Cardiac muscle cell (in vitro differentiated cells and primary cell): Measurements from ENCODE around the gene CD74. TPM values are rescaled to one million over a fixed set of nuclear protein-coding genes. Genes with fewer than 3 reads are reported as not detected.

ENCODE experiments used
- DNase-seq, 2 donors: peaks; one replicate each; pipeline versions ENCODE4 v3.0.0 to v3.0.0-alpha.2; 2010 to 2017; ENCODE audit warnings: low read depth in 1 of 2, low spot score in 1 of 2
- H3K27ac ChIP-seq: fragments of 200-600 bp; sonication (generic); 2 replicates; pipeline ENCODE4 v1.5.1; 2016
- H3K27me3 ChIP-seq: fragments of 200-600 bp; sonication (generic); 2 replicates; pipeline ENCODE4 v1.6.0; 2016; ENCODE audit warnings: control low read depth
- H3K36me3 ChIP-seq: fragments of 200-600 bp; sonication (generic); 2 replicates; pipeline ENCODE4 v1.5.1; 2016; ENCODE audit warnings: control low read depth
- H3K4me1 ChIP-seq: fragments of 200-600 bp; sonication (generic); 2 replicates; pipeline ENCODE4 v1.8.1; 2017; ENCODE audit warnings: low read depth, mild to moderate bottlenecking, mixed run types
- H3K4me3 ChIP-seq: fragments of 200-600 bp; sonication (generic); 2 replicates; pipeline ENCODE4 v1.5.1; 2016; ENCODE audit warnings: mild to moderate bottlenecking
- H3K9me3 ChIP-seq: fragments of 200-600 bp; sonication (generic); 2 replicates; pipeline ENCODE4 v1.5.1; 2017; ENCODE audit warnings: low read depth, mild to moderate bottlenecking, control low read depth
- polyA plus RNA-seq: library from polyadenylated mRNA; unstranded; fragments of >200 nt; fragmentation: Nextera tagmentation; extraction: Ambion mirVana; gene quantifications from 2 replicates; pipeline ENCODE4 v1.2.1, GENCODE V29; 2016
- total RNA-seq: library from RNA; depleted of rRNA; stranded (reverse); fragments of >200 nt; gene quantifications from 2 replicates; pipeline ENCODE4 v1.2.3, GENCODE V29; 2016
- TF ChIP-seq, protein P1 (sequence below): IDR thresholded peaks from 2 replicates; pipeline ENCODE4 v1.5.1; 2012; ENCODE audit warnings: low read depth, mild to moderate bottlenecking, low read length

The CD74 gene
- total and polyA plus RNA-seq, 2 experiments from 2014 or later: 11.7 to 16.3 TPM

DNA sequence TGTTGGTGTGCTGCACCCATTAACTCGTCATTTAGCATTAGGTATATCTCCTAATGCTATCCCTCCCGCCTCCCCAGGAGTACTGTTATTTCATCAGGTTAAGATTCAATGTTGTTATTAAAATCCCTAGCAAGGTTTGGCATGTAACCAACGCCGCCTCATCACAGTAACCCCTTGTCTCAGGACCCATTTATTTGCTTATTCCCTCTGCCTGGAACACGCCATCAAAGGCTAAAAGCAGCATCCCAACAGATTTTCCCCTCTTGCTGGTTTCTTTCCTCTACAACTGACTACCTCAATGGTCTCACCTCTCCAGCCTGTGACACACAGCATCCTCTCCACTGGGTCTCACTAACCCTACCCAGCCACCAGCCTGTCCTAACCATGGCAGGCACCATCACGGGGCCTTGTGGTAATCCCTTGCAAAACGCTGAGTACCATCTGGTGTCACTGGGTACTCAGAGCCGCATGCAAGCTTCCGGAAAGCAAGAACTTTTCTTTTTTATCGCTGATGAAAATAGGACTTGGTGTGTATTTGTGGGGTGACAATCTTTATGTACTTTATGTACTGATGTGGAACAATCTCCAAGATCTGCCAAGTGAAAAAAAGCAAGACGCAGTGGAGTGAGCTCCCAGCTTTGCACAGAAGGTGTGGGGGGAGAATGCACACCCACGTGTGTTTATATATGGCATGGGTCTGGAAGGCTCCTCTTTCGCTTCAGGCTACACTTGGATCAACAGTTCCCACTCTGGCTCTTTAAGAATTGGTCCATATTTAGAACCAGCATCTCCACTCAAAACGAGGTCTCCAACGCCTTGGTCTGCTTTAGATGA lies 30.7 kb upstream of the CD74 start:
- peaks cover 42% of the 10 kb centered on the region for H3K36me3 ChIP-seq
- TF ChIP-seq, protein P1, sequence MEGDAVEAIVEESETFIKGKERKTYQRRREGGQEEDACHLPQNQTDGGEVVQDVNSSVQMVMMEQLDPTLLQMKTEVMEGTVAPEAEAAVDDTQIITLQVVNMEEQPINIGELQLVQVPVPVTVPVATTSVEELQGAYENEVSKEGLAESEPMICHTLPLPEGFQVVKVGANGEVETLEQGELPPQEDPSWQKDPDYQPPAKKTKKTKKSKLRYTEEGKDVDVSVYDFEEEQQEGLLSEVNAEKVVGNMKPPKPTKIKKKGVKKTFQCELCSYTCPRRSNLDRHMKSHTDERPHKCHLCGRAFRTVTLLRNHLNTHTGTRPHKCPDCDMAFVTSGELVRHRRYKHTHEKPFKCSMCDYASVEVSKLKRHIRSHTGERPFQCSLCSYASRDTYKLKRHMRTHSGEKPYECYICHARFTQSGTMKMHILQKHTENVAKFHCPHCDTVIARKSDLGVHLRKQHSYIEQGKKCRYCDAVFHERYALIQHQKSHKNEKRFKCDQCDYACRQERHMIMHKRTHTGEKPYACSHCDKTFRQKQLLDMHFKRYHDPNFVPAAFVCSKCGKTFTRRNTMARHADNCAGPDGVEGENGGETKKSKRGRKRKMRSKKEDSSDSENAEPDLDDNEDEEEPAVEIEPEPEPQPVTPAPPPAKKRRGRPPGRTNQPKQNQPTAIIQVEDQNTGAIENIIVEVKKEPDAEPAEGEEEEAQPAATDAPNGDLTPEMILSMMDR: no peak
- H3K9me3 ChIP-seq: no peaks in the 10 kb centered on the region
- H3K27me3 ChIP-seq: no peaks in the 10 kb centered on the region
- H3K4me3 ChIP-seq: no peak overlapping the region
- H3K4me1 ChIP-seq: peaks cover 7% of the 10 kb centered on the region
- no peak overlapping the region for H3K27ac ChIP-seq
- DNase-seq: no peak

GRCh38 chr5:150442699-150443080 lies 30.0 kb upstream of the CD74 start:
- H3K27ac ChIP-seq: no peak overlapping the region
- H3K4me1 ChIP-seq: no peaks in the 10 kb centered on the region
- no peaks in the 10 kb centered on the region for H3K27me3 ChIP-seq
- TF ChIP-seq, protein P1: no peak
- no peaks in the 10 kb centered on the region for H3K9me3 ChIP-seq
- H3K4me3 ChIP-seq: no peak overlapping the region
- H3K36me3 ChIP-seq: peaks cover 41% of the 10 kb centered on the region
- no peak for DNase-seq

DNA sequence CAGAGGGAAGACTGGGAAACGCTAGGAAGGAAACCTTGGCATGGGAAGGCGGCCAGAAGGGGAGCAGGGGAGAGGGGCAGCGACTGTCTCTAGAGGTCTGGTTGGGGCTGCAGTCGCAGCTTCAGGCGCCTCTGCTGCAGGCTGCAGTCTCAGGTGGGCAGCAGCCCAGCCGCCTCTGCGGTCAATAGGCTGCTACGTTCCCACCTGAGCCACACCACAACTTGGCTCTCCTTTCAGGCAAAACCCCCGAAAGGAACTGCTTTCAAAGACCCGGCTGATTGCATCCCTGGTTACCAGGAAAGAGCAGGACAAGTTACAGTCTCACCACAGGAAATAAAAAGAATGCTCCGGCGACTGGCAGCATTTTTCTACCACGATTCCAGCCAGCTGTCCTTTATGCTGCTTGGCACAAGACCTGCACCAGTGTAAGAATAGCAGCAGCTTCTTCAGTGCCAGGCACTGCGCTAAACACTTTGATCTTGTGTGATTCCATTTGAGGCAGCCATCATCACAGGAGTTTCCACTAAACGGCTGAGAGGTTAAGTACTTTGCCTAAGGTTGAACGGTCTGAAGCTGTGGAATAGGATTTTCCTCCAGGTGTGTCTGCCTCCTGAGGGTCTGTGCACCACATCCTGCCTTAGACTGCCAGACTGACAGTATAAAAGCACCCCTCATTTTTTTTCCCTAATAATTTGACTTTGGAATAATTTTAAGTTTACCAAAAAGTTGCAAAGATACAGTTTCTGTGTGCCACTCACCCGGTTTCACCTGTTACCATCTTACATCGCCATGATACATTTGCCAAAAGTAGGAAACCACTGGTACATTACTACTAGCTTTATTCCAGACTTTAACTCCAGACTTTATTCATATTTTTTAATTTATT lies 29.3 kb upstream of the CD74 start:
- no peak for DNase-seq
- Histone ChIP-seq H3K36me3 (peaks cover 35% of the 10 kb centered on the region), H3K27me3 (no peaks in the 10 kb centered on the region), H3K27ac (peak overlapping the region; percentile 31), H3K4me1 (no peaks in the 10 kb centered on the region), H3K9me3 (no peaks in the 10 kb centered on the region), H3K4me3 (no peak overlapping the region)
- TF ChIP-seq, protein P1: no peak

DNA sequence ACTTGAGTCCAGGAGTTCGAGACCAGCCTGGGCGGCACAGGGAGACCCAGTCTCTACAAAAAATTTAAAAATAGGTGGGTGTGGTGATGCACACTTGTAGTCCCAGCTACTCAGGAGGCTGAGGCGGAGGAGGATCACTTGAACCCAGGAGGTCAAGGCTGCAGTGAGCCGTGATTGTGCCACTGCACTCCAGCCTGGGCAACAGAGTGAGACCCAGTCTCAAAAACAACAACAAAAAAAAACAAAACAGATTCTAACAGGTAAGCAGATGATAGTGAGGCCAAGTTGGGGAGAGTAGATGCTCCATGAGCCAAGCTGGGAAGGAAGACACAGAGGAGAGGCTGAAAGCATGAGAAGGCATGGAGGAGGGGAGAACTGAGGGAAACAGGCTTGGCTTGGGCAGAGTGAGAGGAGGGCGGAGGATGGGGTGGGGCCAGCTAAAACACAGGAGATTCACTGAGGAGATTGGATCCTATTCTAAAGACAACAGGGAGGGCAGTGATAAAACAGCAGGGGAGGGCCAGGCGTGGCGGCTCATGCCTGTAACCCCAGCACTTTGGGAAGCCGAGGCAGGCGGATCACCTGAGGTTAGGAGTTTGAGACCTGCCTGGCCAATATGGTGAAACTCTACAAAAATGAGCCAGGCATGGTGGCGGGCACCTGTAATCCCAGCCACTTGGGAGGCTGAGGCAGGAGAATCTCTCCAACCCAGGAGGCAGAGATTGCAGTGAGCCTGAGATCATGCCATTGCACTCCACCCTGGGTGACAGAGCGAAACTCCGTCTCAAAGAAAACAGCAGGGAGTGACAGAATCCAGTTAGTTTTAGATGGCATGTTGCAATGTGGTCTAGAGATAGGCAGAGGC lies 28.5 kb upstream of the CD74 start:
- H3K27ac ChIP-seq: peak overlapping the region; percentile 31
- no peaks in the 10 kb centered on the region for H3K9me3 ChIP-seq
- H3K4me1 ChIP-seq: no peaks in the 10 kb centered on the region
- peaks cover 26% of the 10 kb centered on the region for H3K36me3 ChIP-seq
- DNase-seq: no peak
- H3K4me3 ChIP-seq: no peak overlapping the region
- TF ChIP-seq, protein P1: no peak
- H3K27me3 ChIP-seq: no peaks in the 10 kb centered on the region

DNA sequence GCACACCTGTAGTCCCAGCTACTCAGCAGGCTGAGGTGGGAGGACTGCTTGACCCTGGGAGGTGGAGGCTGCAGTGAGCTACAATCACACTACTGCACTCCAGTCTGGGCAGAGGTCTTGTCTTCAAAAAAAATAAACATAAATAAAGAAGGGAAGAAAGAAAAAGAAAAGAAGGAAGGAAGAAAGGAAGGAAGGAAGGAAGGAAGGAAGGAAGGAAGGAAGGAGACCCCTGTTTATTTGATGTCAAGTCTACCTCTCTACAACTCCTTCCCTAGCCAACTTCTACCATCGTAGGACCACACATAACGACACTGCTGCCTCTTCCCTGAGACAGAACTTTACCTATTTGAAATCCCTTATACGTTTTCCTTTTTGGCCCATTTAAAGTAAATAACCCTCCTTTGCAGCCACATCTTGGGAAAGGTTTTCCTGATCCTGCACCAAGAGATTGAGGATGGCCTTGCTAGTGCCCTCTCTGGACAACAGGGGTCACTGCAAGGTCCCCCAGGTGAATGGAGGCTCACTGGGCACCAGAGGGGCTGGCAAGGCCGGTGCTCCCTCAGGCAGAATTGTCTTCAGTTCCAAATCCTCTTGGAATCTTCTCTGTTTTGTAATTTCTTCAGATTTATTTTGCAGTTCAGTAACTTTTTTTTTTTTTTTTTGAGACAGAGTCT lies 26.3 kb upstream of the CD74 start:
- TF ChIP-seq, protein P1: peak; percentile 54
- DNase-seq: peak; percentile 45 to 59

More for the DNA sequence above, 26.3 kb upstream of the CD74 start:
- no peaks in the 10 kb centered on the region for H3K27me3 ChIP-seq
- no peaks in the 10 kb centered on the region for H3K9me3 ChIP-seq
- no peak overlapping the region for H3K27ac ChIP-seq
- H3K4me1 ChIP-seq: no peaks in the 10 kb centered on the region
- H3K4me3 ChIP-seq: no peak overlapping the region
- H3K36me3 ChIP-seq: peaks cover 7% of the 10 kb centered on the region
